GM12865 (cell line): ENCODE measurements around the gene RAPGEF3.

ENCODE experiments used
- DNase-seq: peaks from one replicate; pipeline ENCODE4 v3.0.0; 2010; ENCODE audit warnings: low read depth
- H3K4me3 ChIP-seq: 2 replicates; pipeline ENCODE4 v1.5.1; 2011; ENCODE audit warnings: mild to moderate bottlenecking, low read depth, low read length, control low read depth
- CTCF ChIP-seq: IDR thresholded peaks from 2 replicates; pipeline ENCODE4 v1.5.1; 2011; ENCODE audit warnings: low read length, control low read depth, low read depth, inconsistent platforms; ENCODE audit not compliant: insufficient read depth; ENCODE audit errors: missing control alignments

The RAPGEF3 gene

GRCh38 chr12:47715393-47715876 lies 43.2 kb downstream of the RAPGEF3 start:
- no peak overlapping the region for H3K4me3 ChIP-seq
- peak; percentile 90 for DNase-seq
- TF ChIP-seq CTCF, result peak; percentile 75

GRCh38 chr12:47714826-47715386 lies 43.8 kb downstream of the RAPGEF3 start:
- no peak for DNase-seq
- H3K4me3 ChIP-seq, result no peak overlapping the region
- TF ChIP-seq CTCF, result no peak

- no peak for TF ChIP-seq CTCF
- DNase-seq, result no peak
- H3K4me3 ChIP-seq, result no peak overlapping the region
Observed at GRCh38 chr12:47712171-47712570, 46.5 kb downstream of the RAPGEF3 start.

- H3K4me3 ChIP-seq, result no peak overlapping the region
- no peak for TF ChIP-seq CTCF
- DNase-seq, result no peak
Observed at GRCh38 chr12:47711448-47711847, 47.2 kb downstream of the RAPGEF3 start.

- no peak for DNase-seq
- no peak for TF ChIP-seq CTCF
- H3K4me3 ChIP-seq, result no peak overlapping the region
Observed at GRCh38 chr12:47710278-47710677, 48.4 kb downstream of the RAPGEF3 start.

- TF ChIP-seq CTCF, result no peak
- no peak overlapping the region for H3K4me3 ChIP-seq
- no peak for DNase-seq
Observed at GRCh38 chr12:47709671-47710070, 49.0 kb downstream of the RAPGEF3 start.

GRCh38 chr12:47709237-47709636 lies 49.4 kb downstream of the RAPGEF3 start:
- no peak for TF ChIP-seq CTCF
- DNase-seq, result no peak
- H3K4me3 ChIP-seq, result no peak overlapping the region
